Effector CD4-positive, alpha-beta T cell (primary cell): ENCODE measurements around the gene NRG3.

ENCODE experiments used
- DNase-seq: peaks from one replicate; pipeline ENCODE4 v3.0.0-alpha.2; 2020

NRG3 gene

GRCh38 chr10:82128527-82128926 is 253.5 kb downstream of the NRG3 start:
- DNase-seq = no peak

GRCh38 chr10:82136103-82136502 is 261.1 kb downstream of the NRG3 start:
- no peak for DNase-seq

- DNase-seq = no peak
Measured at GRCh38 chr10:82144153-82144552, 269.2 kb downstream of the NRG3 start.

- no peak for DNase-seq
Measured at GRCh38 chr10:82148764-82149163, 273.8 kb downstream of the NRG3 start.

- DNase-seq = no peak
Measured at GRCh38 chr10:82149674-82150073, 274.7 kb downstream of the NRG3 start.

GRCh38 chr10:82150123-82150900 is 275.3 kb downstream of the NRG3 start:
- no peak for DNase-seq

- no peak for DNase-seq
Measured at GRCh38 chr10:82160307-82160706, 285.3 kb downstream of the NRG3 start.

GRCh38 chr10:82161264-82161663 is 286.3 kb downstream of the NRG3 start:
- no peak for DNase-seq

- DNase-seq = no peak
Measured at GRCh38 chr10:82162549-82163195, 287.7 kb downstream of the NRG3 start.

- no peak for DNase-seq
Measured at GRCh38 chr10:82171899-82172298, 296.9 kb downstream of the NRG3 start.

GRCh38 chr10:82176587-82176986 is 301.6 kb downstream of the NRG3 start:
- DNase-seq = no peak

GRCh38 chr10:82190432-82191260 is 315.7 kb downstream of the NRG3 start:
- no peak for DNase-seq

- DNase-seq = no peak
Measured at GRCh38 chr10:82191653-82192052, 316.7 kb downstream of the NRG3 start.

GRCh38 chr10:82192665-82193064 is 317.7 kb downstream of the NRG3 start:
- DNase-seq = no peak

- DNase-seq = no peak
Measured at GRCh38 chr10:82194419-82194818, 319.4 kb downstream of the NRG3 start.

GRCh38 chr10:82206831-82207230 is 331.8 kb downstream of the NRG3 start:
- DNase-seq = no peak

GRCh38 chr10:82208726-82209125 is 333.7 kb downstream of the NRG3 start:
- DNase-seq = no peak

- no peak for DNase-seq
Measured at GRCh38 chr10:82210331-82210730, 335.3 kb downstream of the NRG3 start.

GRCh38 chr10:82211346-82211745 is 336.4 kb downstream of the NRG3 start:
- DNase-seq = no peak

- DNase-seq = no peak
Measured at GRCh38 chr10:82212753-82213152, 337.8 kb downstream of the NRG3 start.

- no peak for DNase-seq
Measured at GRCh38 chr10:82213784-82214183, 338.8 kb downstream of the NRG3 start.

GRCh38 chr10:82221056-82221455 is 346.1 kb downstream of the NRG3 start:
- no peak for DNase-seq

GRCh38 chr10:82221601-82222149 is 346.7 kb downstream of the NRG3 start:
- no peak for DNase-seq
